Neuronal stem cell (in vitro differentiated cells): ENCODE data around the gene MIGA2.
A peak's percentile ranks its signal among the peaks of the same experiment; 100 is the strongest.

ENCODE experiments used
- DNase-seq: peaks from one replicate; pipeline ENCODE4 v3.0.0-alpha.2; 2013; ENCODE audit warnings: low spot score
- H2AFZ ChIP-seq: one replicate; pipeline ENCODE4 v1.6.1; 2013; ENCODE audit warnings: mild to moderate bottlenecking, low read length, inconsistent platforms
- H2AK5ac ChIP-seq: 2 replicates; pipeline ENCODE4 v1.6.1; 2013; ENCODE audit warnings: low read depth, mild to moderate bottlenecking, inconsistent platforms, low read length, moderate library complexity, mixed read lengths
- H2BK120ac ChIP-seq: 2 replicates; pipeline ENCODE4 v1.6.1; 2013; ENCODE audit warnings: low read depth, mild to moderate bottlenecking, inconsistent platforms, low read length, moderate library complexity, mixed read lengths
- H2BK12ac ChIP-seq: one replicate; pipeline ENCODE4 v1.6.1; 2013; ENCODE audit warnings: low read length, inconsistent platforms
- H2BK15ac ChIP-seq: 2 replicates; pipeline ENCODE4 v1.6.1; 2013; ENCODE audit warnings: mild to moderate bottlenecking, low read length, inconsistent platforms, mixed read lengths
- H2BK5ac ChIP-seq: one replicate; pipeline ENCODE4 v1.6.1; 2013; ENCODE audit warnings: inconsistent platforms, mild to moderate bottlenecking, low read length, moderate library complexity
- H3K14ac ChIP-seq: one replicate; pipeline ENCODE4 v1.6.1; 2013; ENCODE audit warnings: low read length, inconsistent platforms
- H3K18ac ChIP-seq: 2 replicates; pipeline ENCODE4 v1.6.1; 2013; ENCODE audit warnings: low read length, inconsistent platforms
- H3K23ac ChIP-seq: 2 replicates; pipeline ENCODE4 v1.6.1; 2013; ENCODE audit warnings: low read depth, mild to moderate bottlenecking, mixed read lengths, low read length, inconsistent platforms; ENCODE audit not compliant: poor library complexity
- H3K27ac ChIP-seq: replicated peaks from 3 replicates; pipeline ENCODE4 v1.5.1; 2013; ENCODE audit warnings: low read length, inconsistent platforms
- H3K27me3 ChIP-seq, 3 experiments: 2 replicates each; pipeline ENCODE4 v1.6.1; 2013; ENCODE audit warnings: low read length in 3 of 3, mild to moderate bottlenecking in 2 of 3, inconsistent platforms in 1 of 3, low read depth in 1 of 3, mixed read lengths in 1 of 3, moderate library complexity in 1 of 3; ENCODE audit not compliant: control insufficient read depth in 3 of 3, insufficient read depth in 3 of 3
- H3K36me3 ChIP-seq, 2 donors: replicated peaks in 1 of 2; 2 replicates each; pipeline ENCODE4 v1.6.1; 2013; ENCODE audit warnings: low read length in 2 of 2; ENCODE audit not compliant: control insufficient read depth in 2 of 2, insufficient read depth in 2 of 2
- H3K4ac ChIP-seq: 2 replicates; pipeline ENCODE4 v1.6.1; 2013; ENCODE audit warnings: inconsistent platforms, mild to moderate bottlenecking, low read length, moderate library complexity
- H3K4me1 ChIP-seq, 2 donors: 1 replicate in 1 of 2; 2 replicates in 1 of 2; pipeline ENCODE4 v1.6.1; 2013; ENCODE audit warnings: low read length in 2 of 2, low read depth in 1 of 2; ENCODE audit not compliant: control insufficient read depth in 2 of 2, insufficient read depth in 1 of 2
- H3K4me2 ChIP-seq: one replicate; pipeline ENCODE4 v1.6.1; 2013; ENCODE audit warnings: mild to moderate bottlenecking, low read length, inconsistent platforms; ENCODE audit not compliant: insufficient read depth, poor library complexity, severe bottlenecking
- H3K4me3 ChIP-seq, 2 donors: 2 replicates each; pipeline ENCODE4 v1.5.1; 2013; ENCODE audit warnings: low read length in 2 of 2, mild to moderate bottlenecking in 2 of 2, inconsistent platforms in 1 of 2, moderate library complexity in 1 of 2
- H3K79me1 ChIP-seq: one replicate; pipeline ENCODE4 v1.6.1; 2013; ENCODE audit warnings: low read depth, mild to moderate bottlenecking, inconsistent platforms, low read length, moderate library complexity
- H3K9ac ChIP-seq: one replicate; pipeline ENCODE4 v1.6.1; 2013; ENCODE audit warnings: mild to moderate bottlenecking, low read depth, low read length, inconsistent platforms; ENCODE audit not compliant: poor library complexity
- H3K9me3 ChIP-seq, 2 donors: replicated peaks in 1 of 2; 2 replicates each; pipeline versions ENCODE3 to v1.6.1; 2013; ENCODE audit warnings: low read length in 2 of 2, mild to moderate bottlenecking in 2 of 2, inconsistent platforms in 1 of 2, low read depth in 1 of 2, mixed read lengths in 1 of 2, moderate library complexity in 1 of 2; ENCODE audit not compliant: control insufficient read depth in 2 of 2, insufficient read depth in 1 of 2
- H4K8ac ChIP-seq: one replicate; pipeline ENCODE4 v1.6.1; 2013; ENCODE audit warnings: low read depth, mild to moderate bottlenecking, inconsistent platforms, low read length, moderate library complexity
- H4K91ac ChIP-seq: one replicate; pipeline ENCODE4 v1.6.1; 2013; ENCODE audit warnings: low read length, low read depth, mild to moderate bottlenecking, inconsistent platforms; ENCODE audit not compliant: poor library complexity
- WGBS, 2 donors: extraction: QIAGEN DNeasy Blood & Tissue Kit; methylation state at CpG; one replicate each; pipeline ENCODE4 v1.1.7; 2013; ENCODE audit warnings: missing lambda C conversion rate in 2 of 2, mixed read lengths in 1 of 2; ENCODE audit not compliant: insufficient read length in 2 of 2, insufficient replicate concordance in 1 of 2; ENCODE audit errors: extremely low coverage in 2 of 2; 5-methylcytosine and 5-hydroxymethylcytosine counted together

The MIGA2 gene

DNA sequence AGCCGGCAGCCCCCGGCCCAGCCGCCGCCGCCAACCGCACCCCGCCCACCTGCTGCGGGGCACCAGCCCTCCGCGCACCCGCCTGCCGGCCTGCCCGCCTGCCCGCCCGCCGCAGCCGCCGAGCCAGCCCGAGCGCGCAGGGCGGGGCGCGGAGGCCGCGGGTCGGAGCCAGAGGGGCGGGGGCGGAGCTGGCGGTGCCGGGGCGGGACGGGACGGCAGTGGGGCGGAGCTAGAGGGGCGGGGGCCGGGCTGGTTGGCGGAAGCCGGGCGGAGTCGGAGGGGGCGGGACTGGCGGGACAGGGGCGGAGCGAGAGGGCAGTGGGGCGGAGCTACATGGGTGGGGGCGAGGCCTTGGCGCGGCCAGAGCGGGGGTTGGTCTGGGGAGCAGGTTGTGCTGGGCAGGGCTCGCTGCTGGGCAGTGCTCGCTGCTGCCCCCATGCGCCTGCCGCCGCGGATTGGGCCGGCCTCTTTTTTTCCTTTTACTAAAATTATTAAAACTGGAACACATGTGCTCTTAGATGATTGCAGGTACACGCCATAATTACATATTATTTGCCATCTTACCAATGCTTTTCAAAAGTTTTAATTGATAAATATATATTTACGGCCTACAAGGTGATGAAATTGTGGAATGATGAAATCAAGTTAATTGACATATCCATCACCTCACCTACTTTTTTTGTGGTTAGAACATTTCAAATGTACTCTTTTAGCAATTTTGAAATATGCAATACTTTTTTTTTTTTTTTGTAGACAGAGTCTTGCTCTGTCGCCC lies 8.0 kb upstream of the MIGA2 start, which contains the start of gene SH3GLB2:
TSS of gene SH3GLB2 (minus strand) at position 140 of the 775 bp plus-strand sequence. CDS start 177 bp downstream, outside the sequence.
- Histone ChIP-seq H2AFZ (peak within 1 kb of the TSS; percentile 87), H3K23ac (peak within 1 kb of the TSS; percentile 89), H3K27me3 (no peaks in the 10 kb centered on the region), H4K8ac (peak within 1 kb of the TSS; percentile 43), H3K4me2 (peak within 1 kb of the TSS; percentile 86), H2BK5ac (peak within 1 kb of the TSS; percentile 13), H3K9me3 (no peaks in the 10 kb centered on the region), H2BK120ac (peak within 1 kb of the TSS; percentile 61), H3K4me3 (peak within 1 kb of the TSS; percentile 78 to 89), H3K36me3 (no peaks in the 10 kb centered on the region), H3K4me1 (peaks cover 19 to 23% of the 10 kb centered on the region in 2 donors), H2AK5ac (peak within 1 kb of the TSS; percentile 99), H3K9ac (peak within 1 kb of the TSS; percentile 96), H2BK15ac (peak within 1 kb of the TSS; percentile 49), H3K27ac (no peak within 1 kb of the TSS), H3K79me1 (peaks cover 13% of the 10 kb centered on the region), H2BK12ac (no peak within 1 kb of the TSS), H4K91ac (no peak within 1 kb of the TSS), H3K4ac (no peak within 1 kb of the TSS), H3K18ac (peak within 1 kb of the TSS; percentile 96), H3K14ac (peak within 1 kb of the TSS; percentile 94)
- WGBS, 2 donors, result no CpG with 5 or more reads among the region's 60 CpGs
- peak; percentile 91 for DNase-seq

- Histone ChIP-seq H3K4me1 (peaks cover 19 to 20% of the 10 kb centered on the region in 2 donors), H3K23ac (no peak overlapping the region), H3K36me3 (no peaks in the 10 kb centered on the region), H3K79me1 (peaks cover 13% of the 10 kb centered on the region), H2BK15ac (no peak overlapping the region), H2AK5ac (no peak overlapping the region), H3K9ac (no peak overlapping the region), H3K9me3 (no peaks in the 10 kb centered on the region), H3K4me2 (no peak overlapping the region), H3K4me3 (no peak overlapping the region), H3K27ac (no peak overlapping the region), H3K4ac (no peak overlapping the region), H2AFZ (no peak overlapping the region), H3K18ac (no peak overlapping the region), H4K91ac (no peak overlapping the region), H4K8ac (no peak overlapping the region), H3K27me3 (no peaks in the 10 kb centered on the region), H2BK12ac (no peak overlapping the region), H3K14ac (no peak overlapping the region), H2BK5ac (no peak overlapping the region), H2BK120ac (no peak overlapping the region)
- no peak for DNase-seq
Measured at GRCh38 chr9:129030191-129030590, 6.2 kb upstream of the MIGA2 start.

GRCh38 chr9:129031514-129031913 lies 4.9 kb upstream of the MIGA2 start:
- Histone ChIP-seq H2BK12ac (no peak overlapping the region), H2BK15ac (no peak overlapping the region), H3K9ac (no peak overlapping the region), H4K91ac (no peak overlapping the region), H4K8ac (no peak overlapping the region), H3K27ac (no peak overlapping the region), H2AK5ac (no peak overlapping the region), H3K9me3 (no peaks in the 10 kb centered on the region), H2BK120ac (no peak overlapping the region), H3K27me3 (no peaks in the 10 kb centered on the region), H2BK5ac (no peak overlapping the region), H3K36me3 (no peaks in the 10 kb centered on the region), H3K4me1 (peaks cover 15 to 18% of the 10 kb centered on the region in 2 donors), H3K4me3 (no peak overlapping the region), H2AFZ (peak overlapping the region; percentile 5), H3K18ac (no peak overlapping the region), H3K4ac (no peak overlapping the region), H3K14ac (no peak overlapping the region), H3K4me2 (no peak overlapping the region), H3K23ac (no peak overlapping the region), H3K79me1 (peaks cover 12% of the 10 kb centered on the region)
- DNase-seq, result no peak
- WGBS, 2 donors, result no CpG with 5 or more reads among the region's 4 CpGs

DNA sequence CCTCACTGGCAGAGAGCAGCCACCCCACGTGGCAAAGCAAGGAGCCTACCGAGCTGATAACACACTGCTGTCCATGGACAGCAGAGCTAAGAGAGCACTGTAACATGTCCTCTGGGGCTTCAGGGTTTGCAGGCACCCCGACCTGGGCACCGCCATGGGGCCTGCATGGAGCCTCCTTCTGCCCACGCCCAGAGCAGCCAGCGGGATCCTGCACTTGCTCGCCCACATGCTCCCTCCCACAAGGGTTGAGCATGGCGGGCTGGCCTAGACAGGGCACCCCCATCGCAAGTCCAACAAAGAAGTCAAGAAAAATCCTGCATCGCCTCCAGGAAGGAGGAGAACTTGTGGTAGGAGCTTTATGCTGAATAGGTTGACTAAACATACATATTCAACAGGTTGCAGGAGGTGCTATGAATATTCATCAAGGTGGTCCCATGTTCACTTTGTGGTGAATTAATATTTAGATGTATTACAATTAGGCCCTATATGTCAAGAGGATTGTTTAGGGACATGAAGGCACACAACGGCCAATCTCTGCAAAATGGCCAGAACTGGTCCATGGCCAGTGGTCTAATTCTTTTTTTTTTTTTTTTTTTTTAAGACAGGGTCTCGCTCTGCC lies 3.8 kb upstream of the MIGA2 start:
- Histone ChIP-seq H3K27ac (no peak overlapping the region), H4K8ac (no peak overlapping the region), H3K23ac (peak overlapping the region; percentile 32), H3K4me1 (peaks cover 11 to 14% of the 10 kb centered on the region in 2 donors), H3K36me3 (no peaks in the 10 kb centered on the region), H2BK5ac (no peak overlapping the region), H2AFZ (peak overlapping the region; percentile 47), H2BK120ac (no peak overlapping the region), H3K4me2 (no peak overlapping the region), H3K79me1 (peaks cover 10% of the 10 kb centered on the region), H4K91ac (peak overlapping the region; percentile 26), H2BK15ac (peak overlapping the region; percentile 89), H2BK12ac (no peak overlapping the region), H3K4ac (no peak overlapping the region), H3K9me3 (peaks cover 0 to 2% of the 10 kb centered on the region in 2 donors), H3K4me3 (no peak overlapping the region), H2AK5ac (peak overlapping the region; percentile 95), H3K14ac (no peak overlapping the region), H3K18ac (peak overlapping the region; percentile 71), H3K9ac (no peak overlapping the region), H3K27me3 (no peaks in the 10 kb centered on the region)
- no peak for DNase-seq
- WGBS, 2 donors, result no CpG with 5 or more reads among the region's 12 CpGs
